Pons (tissue), 1 donor: Measurements from ENCODE around the gene IQCE.
"Not testable (repeated sequence)": the region's sequence is repeated elsewhere in the genome, so short reads cannot be mapped to it uniquely, and the experiment has no call there.

Source experiments
- DNase-seq: peaks from one replicate; pipeline ENCODE4 v3.0.0-alpha.2; 2016; ENCODE audit warnings: low spot score

IQCE gene

GRCh38 chr7:2521952-2522591 is 36.7 kb upstream of the IQCE start:
- DNase-seq: no peak

DNA sequence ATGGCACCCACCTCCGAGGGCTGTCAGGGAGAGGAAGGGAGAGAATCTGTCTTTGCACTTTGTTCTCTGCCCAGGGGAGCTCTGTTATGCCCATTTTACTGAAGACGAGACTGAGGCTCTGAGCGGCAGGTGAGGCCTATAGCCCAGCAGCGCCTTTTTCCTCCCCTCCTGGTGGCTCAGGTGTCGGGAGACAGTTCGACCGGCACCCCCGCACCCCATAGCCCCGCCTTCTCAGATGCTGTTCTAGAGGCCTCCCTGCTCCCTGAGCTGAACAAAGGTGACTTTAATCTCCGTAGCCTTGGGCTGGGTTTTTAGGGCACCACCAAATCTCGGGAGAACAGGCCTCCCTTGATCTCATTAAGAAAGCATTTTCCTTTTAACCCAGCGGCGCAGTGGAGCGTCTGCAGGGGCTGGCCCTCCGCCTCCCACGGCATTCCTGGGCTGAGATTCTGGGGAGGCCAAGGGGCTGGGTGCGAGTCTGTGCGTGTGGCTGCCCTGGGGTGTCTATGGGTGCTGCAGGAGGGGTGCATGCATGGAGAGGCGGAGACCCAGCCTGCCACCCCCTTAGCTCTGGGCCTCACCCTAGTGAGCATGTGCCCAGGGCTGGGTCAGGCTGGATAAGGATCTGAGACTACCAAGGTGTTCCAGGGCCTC is 35.9 kb upstream of the IQCE start:
- no peak for DNase-seq

GRCh38 chr7:2523461-2523936 is 35.3 kb upstream of the IQCE start:
- DNase-seq: no peak

DNA sequence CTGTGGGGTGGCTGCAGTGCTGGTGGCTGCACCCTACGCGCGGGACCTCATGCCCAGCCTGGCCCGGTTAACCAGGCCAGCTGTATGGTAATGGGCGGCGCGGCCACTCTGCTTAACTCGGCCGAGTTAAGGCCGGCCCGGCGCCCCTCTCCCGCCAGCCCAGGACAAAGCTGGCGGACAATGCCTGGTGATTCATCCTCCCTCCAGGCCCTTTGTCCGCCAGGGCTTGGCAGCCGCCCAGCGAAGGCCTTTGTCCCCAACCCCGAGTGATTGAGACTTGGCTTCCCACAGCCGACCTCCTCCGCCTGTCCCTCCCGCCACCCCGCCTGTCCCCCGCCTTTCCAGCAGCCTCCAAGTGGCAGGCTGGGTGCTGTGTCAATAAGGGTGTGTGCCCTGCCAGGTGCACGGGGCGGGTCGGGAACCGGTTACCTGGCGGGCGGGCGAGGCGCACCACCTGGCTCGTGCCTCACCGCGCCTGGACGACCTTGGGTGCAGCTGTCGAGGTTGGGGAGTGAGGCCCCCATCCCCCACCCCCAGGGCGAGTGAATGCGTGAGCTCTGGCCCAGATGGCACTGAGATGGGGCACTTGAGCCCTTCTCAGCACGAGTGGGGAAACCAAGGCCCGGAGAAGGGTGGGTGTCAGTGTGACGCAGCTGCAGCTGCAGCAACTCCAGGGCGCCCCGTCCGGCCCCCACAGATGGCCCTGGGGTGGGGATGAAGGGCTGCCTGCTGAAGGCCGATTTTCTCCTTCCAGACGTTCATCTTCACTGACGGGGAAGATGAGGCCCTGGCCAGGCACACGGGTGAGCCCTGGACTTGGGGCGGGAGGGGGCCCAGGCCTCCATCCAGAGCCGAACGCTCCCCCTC is 34.6 kb upstream of the IQCE start:
- peak; percentile 95 for DNase-seq

DNA sequence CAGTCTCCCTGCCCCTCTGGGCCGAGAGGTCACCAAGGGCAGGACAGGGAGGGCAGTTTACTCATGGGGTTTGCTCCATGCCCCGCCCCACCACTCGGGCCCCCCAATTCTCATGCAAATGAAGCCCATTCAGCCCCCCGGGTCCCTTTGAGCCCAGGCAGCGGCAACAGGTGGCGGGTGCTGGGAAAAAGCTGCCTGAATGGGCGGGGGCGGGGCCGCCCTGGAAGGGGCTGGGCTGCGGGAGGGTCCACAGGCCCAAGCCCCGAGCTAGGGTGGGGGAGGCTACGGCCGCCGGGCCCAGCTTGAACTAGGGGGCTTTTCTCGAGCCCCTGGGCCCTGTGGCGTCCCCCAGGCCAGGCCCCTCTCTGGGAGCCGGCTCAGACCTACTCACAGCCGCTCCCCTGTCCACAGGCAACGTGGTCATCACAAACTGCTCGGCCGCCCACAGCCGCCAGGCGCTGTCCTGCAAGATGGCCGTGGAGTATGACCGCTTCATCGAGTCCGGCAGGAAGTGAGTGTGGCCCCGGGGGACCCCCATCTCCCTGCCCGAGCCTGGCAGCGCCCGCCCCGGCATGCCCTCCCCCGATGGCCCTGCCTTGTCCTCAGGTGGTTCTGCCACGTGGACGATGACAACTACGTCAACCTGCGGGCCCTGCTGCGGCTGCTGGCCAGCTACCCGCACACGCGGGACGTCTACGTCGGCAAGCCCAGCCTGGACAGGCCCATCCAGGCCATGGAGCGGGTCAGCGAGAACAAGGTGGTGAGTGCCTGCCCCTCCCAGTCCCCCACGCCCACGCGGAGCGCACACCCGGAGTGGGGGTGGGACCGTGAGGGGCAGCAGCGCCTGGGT is 33.7 kb upstream of the IQCE start:
- no peak for DNase-seq

- DNase-seq: no peak
These were observed 32.8 kb upstream of the IQCE start for GRCh38 chr7:2525658-2526630.

- no peak for DNase-seq
These were observed 31.9 kb upstream of the IQCE start for GRCh38 chr7:2526659-2527504.

DNA sequence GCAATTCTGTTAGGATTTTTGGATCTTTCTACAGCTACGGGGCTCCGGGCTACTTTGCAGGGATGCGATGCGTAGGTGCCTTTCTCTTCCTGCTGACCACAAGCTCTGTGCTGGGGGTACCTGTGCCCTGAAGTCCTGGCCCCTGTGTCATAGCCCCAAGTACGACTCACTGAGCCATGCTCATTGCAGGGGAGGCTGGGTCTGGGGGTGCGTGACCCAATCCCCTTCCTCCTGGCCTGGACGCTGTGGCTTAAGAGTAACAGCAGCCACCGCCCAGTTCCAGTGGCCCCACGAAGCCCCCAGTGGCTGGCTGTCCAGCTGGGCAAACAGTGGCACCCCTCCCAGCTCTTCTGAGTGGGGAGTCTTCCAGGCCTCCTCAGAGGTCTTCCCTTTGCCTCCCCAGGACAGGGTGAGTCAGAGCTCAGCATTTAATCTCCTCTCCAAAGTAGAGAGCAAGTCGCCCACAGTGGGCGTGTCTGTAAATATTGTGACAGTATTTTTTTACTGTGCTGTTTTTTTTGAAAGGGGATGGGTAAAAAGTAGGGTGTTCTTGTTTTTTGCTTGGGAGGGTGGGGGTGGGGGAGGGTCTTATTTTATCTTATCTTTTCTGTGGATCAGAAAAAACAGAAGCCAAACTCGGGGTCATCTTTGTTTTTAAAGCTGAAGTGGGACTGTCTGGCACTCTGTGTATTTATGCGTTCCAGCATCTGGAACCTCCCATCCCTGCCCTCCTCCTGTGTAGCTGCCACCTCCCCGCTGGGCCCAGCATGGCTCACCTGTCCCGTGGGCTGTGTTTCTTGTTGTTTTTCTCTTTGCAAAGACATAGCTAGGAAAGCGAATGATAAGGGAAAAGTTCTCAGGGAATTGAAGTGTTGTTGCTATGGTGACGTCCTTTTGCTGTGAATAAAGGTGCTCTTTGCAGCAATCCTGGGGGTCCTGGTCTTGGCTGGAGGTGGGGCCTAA is 31.0 kb upstream of the IQCE start:
- DNase-seq: no peak

DNA sequence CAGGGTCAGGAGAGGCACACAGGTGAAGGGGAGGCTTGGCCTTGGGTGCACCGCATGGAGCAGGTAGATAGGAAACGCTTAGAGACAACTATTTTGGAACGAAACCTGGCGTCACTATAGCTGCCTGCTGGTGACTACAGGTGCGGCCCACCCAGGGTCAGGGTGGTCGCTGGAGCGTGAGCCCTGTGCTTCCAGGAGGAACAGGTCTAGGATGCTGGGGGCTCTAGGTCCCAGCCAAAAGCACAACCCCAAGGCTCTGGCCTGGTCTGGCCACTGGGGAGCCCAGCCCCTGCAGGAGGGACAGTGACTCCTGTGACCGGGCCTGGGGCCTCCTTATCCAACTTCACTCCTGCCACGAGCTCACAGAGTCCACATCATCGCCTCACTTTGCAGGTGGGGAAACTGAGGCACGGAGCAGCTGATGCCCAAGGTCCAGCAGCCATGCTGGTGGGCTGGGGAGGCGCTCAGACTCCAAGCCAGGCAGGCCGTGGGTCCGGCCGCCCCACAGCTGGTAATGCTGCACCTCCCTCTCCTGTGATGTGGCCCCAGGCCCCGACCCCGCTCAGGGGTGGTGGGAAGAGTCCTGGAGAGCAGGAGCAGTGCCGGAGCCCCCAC is 30.2 kb upstream of the IQCE start:
- DNase-seq: no peak

GRCh38 chr7:2529161-2530070 is 29.4 kb upstream of the IQCE start:
- DNase-seq: peak; percentile 70

DNA sequence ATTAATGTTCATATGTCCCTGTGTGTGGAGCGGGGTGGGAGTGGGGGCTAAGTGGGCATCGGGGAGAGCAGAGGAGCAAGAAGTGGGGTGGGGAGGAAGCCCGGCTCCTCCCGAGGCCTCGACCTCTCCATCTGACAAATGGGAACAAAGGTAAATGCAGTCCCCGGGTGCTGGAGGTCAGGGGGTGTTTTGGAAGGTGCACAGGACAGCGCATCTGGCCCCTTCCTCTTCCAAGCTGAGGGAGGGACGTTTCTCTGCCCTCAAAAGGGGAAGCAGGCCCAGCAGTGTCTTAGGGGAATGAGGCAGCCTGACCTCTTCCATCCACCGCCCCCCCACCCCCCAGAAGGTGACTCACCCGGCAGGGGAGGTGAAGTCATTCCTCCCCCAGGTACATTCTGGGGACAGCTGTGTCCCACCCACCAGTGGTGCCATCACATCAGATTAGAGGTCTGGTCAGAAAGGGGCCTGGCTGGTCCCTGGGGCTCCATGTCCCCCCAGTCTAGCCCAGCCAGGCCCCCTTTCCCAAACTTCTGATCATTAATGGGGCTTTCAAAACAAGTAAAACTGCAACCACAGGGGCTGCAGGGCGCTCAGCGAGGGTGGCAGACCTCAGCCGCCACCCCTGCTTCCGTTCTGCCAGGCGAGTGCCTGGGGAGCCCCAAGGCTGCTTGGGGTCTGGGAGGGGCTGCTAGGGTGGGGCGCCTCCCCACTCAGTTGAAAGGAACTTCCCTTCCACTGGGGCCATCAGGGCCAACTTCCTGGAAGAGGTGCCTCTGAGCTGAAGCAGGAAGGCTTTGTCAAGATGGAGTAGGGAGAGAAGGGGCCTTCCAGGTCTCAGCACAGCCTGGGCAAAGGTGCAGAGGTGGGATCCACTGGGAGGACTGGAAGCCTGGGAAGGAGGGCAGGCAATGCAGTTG is 28.4 kb upstream of the IQCE start:
- DNase-seq: peak; percentile 58

- DNase-seq: not testable (repeated sequence)
These were observed 27.6 kb upstream of the IQCE start for GRCh38 chr7:2530994-2531795.

GRCh38 chr7:2531796-2532110 is 27.0 kb upstream of the IQCE start:
- DNase-seq: not testable (repeated sequence)

GRCh38 chr7:2532199-2532772 is 26.5 kb upstream of the IQCE start:
- not testable (repeated sequence) for DNase-seq

- DNase-seq: not testable (repeated sequence)
These were observed 26.0 kb upstream of the IQCE start for GRCh38 chr7:2532816-2533215.
